Neuron (in vitro differentiated cells): ENCODE measurements around the gene PHF21B.
A peak's percentile ranks its signal among the peaks of the same experiment; 100 is the strongest.
"Not testable (repeated sequence)": the region's sequence is repeated elsewhere in the genome, so short reads cannot be mapped to it uniquely, and the experiment has no call there.

ENCODE experiments used
- H2AFZ ChIP-seq: one replicate; pipeline ENCODE4 v1.6.1; 2013; ENCODE audit warnings: low read depth, mild to moderate bottlenecking, inconsistent platforms, low read length, moderate library complexity
- H3K27me3 ChIP-seq: one replicate; pipeline ENCODE4 v1.6.1; 2013; ENCODE audit warnings: low read length; ENCODE audit not compliant: insufficient read depth
- H3K36me3 ChIP-seq: one replicate; pipeline ENCODE4 v1.6.1; 2013; ENCODE audit warnings: low read length; ENCODE audit not compliant: insufficient read depth
- H3K4me1 ChIP-seq: one replicate; pipeline ENCODE4 v1.6.1; 2013; ENCODE audit warnings: low read length; ENCODE audit not compliant: insufficient read depth
- H3K4me3 ChIP-seq: 2 replicates; pipeline ENCODE4 v1.5.1; 2013; ENCODE audit warnings: mild to moderate bottlenecking, low read length, moderate library complexity
- H3K9me3 ChIP-seq: one replicate; pipeline ENCODE4 v1.6.1; 2013; ENCODE audit warnings: low read length

PHF21B gene

GRCh38 chr22:45009606-45010531 is at the start of gene PHF21B:
Gene PHF21B (minus strand): TSS chr22:45010005. CDS start chr22:45009549, 456 bp downstream.
- Histone ChIP-seq H3K27me3 (no peaks in the 10 kb centered on the region), H3K4me1 (peaks cover 17% of the 10 kb centered on the region), H3K9me3 (no peaks in the 10 kb centered on the region), H3K4me3 (peak within 1 kb of the TSS; percentile 95), H3K36me3 (no peaks in the 10 kb centered on the region), H2AFZ (peak within 1 kb of the TSS; percentile 88)

DNA sequence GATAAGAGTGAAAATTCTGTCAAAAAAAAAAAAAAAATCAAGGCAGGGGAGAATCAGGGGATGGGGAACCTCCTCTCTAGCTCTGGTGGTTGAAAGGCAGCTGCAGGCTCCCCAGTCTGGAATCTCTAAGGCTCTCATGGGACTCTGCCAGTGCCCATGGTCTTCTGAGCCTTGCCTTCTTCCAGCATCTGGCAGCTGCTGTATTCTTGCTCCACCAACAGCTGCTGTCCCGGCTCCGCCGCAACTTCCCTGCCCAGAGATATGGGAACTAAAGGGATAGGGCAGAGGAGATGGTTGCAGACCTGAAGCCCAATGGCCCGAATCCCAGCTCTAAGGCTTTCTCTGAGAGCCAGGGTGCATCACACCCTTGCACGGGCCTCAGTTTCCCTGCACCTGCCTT is 49.5 kb upstream of the PHF21B start:
- peaks cover 5% of the 10 kb centered on the region for H3K27me3 ChIP-seq
- no peaks in the 10 kb centered on the region for H3K9me3 ChIP-seq
- H3K4me1 ChIP-seq, result no peaks in the 10 kb centered on the region
- no peak overlapping the region for H2AFZ ChIP-seq
- no peak overlapping the region for H3K4me3 ChIP-seq
- H3K36me3 ChIP-seq, result no peaks in the 10 kb centered on the region

- Histone ChIP-seq H3K4me1 (no peaks in the 10 kb centered on the region), H2AFZ (no peak overlapping the region), H3K36me3 (no peaks in the 10 kb centered on the region), H3K27me3 (peaks cover 5% of the 10 kb centered on the region), H3K9me3 (no peaks in the 10 kb centered on the region), H3K4me3 (no peak overlapping the region)
Observed at GRCh38 chr22:45058622-45058912, 48.8 kb upstream of the PHF21B start.

DNA sequence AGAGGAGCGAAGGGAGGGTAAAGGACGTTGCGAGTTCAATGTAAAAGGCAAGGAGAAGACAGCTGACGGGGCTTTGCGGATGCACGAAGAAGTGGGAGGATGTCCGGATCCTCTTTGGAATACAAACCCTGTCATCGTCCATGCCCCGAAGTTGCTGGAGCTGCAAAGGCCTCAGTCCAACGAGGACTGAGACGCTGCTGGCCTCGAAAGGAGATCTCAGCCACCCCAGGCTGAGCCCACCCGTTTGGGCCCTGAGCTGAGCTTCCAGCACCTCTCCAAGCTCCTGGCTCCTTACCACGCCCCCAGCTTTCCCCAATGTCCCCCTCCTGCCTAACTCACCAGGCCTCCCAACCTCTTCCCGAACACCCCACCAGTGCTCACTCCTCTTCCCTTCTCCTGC is 46.1 kb upstream of the PHF21B start:
- no peak overlapping the region for H2AFZ ChIP-seq
- H3K36me3 ChIP-seq, result no peaks in the 10 kb centered on the region
- peaks cover 6% of the 10 kb centered on the region for H3K27me3 ChIP-seq
- H3K4me3 ChIP-seq, result no peak overlapping the region
- H3K4me1 ChIP-seq, result no peaks in the 10 kb centered on the region
- no peaks in the 10 kb centered on the region for H3K9me3 ChIP-seq

- H3K9me3 ChIP-seq, result no peaks in the 10 kb centered on the region
- H3K36me3 ChIP-seq, result no peaks in the 10 kb centered on the region
- H3K4me1 ChIP-seq, result no peaks in the 10 kb centered on the region
- H3K27me3 ChIP-seq, result peaks cover 22% of the 10 kb centered on the region
- H3K4me3 ChIP-seq, result no peak overlapping the region
- no peak overlapping the region for H2AFZ ChIP-seq
Observed at GRCh38 chr22:45053571-45053970, 43.8 kb upstream of the PHF21B start.

- H3K9me3 ChIP-seq, result no peaks in the 10 kb centered on the region
- no peaks in the 10 kb centered on the region for H3K4me1 ChIP-seq
- no peak overlapping the region for H3K4me3 ChIP-seq
- no peak overlapping the region for H2AFZ ChIP-seq
- H3K27me3 ChIP-seq, result peaks cover 22% of the 10 kb centered on the region
- H3K36me3 ChIP-seq, result no peaks in the 10 kb centered on the region
Observed at GRCh38 chr22:45053094-45053493, 43.3 kb upstream of the PHF21B start.

- H3K4me3 ChIP-seq, H3K4me1 ChIP-seq, H3K36me3 ChIP-seq, H2AFZ ChIP-seq, H3K9me3 ChIP-seq: not testable (repeated sequence)
- peaks cover 21% of the 10 kb centered on the region for H3K27me3 ChIP-seq
Observed at GRCh38 chr22:45052665-45053064, 42.9 kb upstream of the PHF21B start.

- no peaks in the 10 kb centered on the region for H3K36me3 ChIP-seq
- no peak overlapping the region for H3K4me3 ChIP-seq
- H2AFZ ChIP-seq, result no peak overlapping the region
- no peaks in the 10 kb centered on the region for H3K9me3 ChIP-seq
- H3K27me3 ChIP-seq, result peaks cover 21% of the 10 kb centered on the region
- H3K4me1 ChIP-seq, result no peaks in the 10 kb centered on the region
Observed at GRCh38 chr22:45051946-45052345, 42.1 kb upstream of the PHF21B start.

- Histone ChIP-seq H3K36me3 (no peaks in the 10 kb centered on the region), H3K27me3 (peaks cover 21% of the 10 kb centered on the region), H2AFZ (no peak overlapping the region), H3K4me3 (no peak overlapping the region), H3K4me1 (no peaks in the 10 kb centered on the region), H3K9me3 (no peaks in the 10 kb centered on the region)
Observed at GRCh38 chr22:45051419-45051818, 41.6 kb upstream of the PHF21B start.

- no peak overlapping the region for H3K4me3 ChIP-seq
- H3K27me3 ChIP-seq, result peaks cover 24% of the 10 kb centered on the region
- H3K4me1 ChIP-seq, result no peaks in the 10 kb centered on the region
- no peaks in the 10 kb centered on the region for H3K36me3 ChIP-seq
- no peak overlapping the region for H2AFZ ChIP-seq
- H3K9me3 ChIP-seq, result no peaks in the 10 kb centered on the region
Observed at GRCh38 chr22:45047260-45047659, 37.5 kb upstream of the PHF21B start.

DNA sequence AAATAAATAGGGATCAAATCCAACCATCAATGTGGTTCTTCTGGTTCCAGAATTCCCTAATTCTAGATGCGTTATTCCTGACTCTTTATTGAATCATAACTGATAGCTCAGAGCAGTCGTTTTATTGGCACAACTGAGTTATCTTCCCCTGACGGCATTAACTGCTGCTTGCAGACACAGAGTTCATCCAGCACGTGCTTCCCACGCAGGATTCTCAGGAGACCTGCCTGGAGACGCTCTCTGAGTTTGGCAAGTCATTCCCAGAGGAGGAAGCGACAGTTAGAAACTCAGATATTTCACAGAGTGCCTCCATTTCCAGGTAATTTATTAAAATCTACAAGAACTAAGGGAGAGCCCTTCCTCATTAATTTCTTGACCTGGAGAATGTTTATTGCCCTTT is 35.4 kb upstream of the PHF21B start:
- no peaks in the 10 kb centered on the region for H3K4me1 ChIP-seq
- no peaks in the 10 kb centered on the region for H3K9me3 ChIP-seq
- H3K4me3 ChIP-seq, result no peak overlapping the region
- no peaks in the 10 kb centered on the region for H3K36me3 ChIP-seq
- no peak overlapping the region for H2AFZ ChIP-seq
- H3K27me3 ChIP-seq, result peaks cover 15% of the 10 kb centered on the region

- Histone ChIP-seq H3K36me3 (no peaks in the 10 kb centered on the region), H3K9me3 (no peaks in the 10 kb centered on the region), H3K4me1 (no peaks in the 10 kb centered on the region), H3K27me3 (peaks cover 3% of the 10 kb centered on the region), H3K4me3 (no peak overlapping the region), H2AFZ (no peak overlapping the region)
Observed at GRCh38 chr22:45042263-45042662, 32.5 kb upstream of the PHF21B start.

- Histone ChIP-seq H3K36me3 (no peaks in the 10 kb centered on the region), H3K4me3 (no peak overlapping the region), H3K9me3 (no peaks in the 10 kb centered on the region), H3K4me1 (no peaks in the 10 kb centered on the region), H3K27me3 (peaks cover 3% of the 10 kb centered on the region), H2AFZ (no peak overlapping the region)
Observed at GRCh38 chr22:45039133-45039532, 29.3 kb upstream of the PHF21B start.

- H2AFZ ChIP-seq, result no peak overlapping the region
- H3K9me3 ChIP-seq, result no peaks in the 10 kb centered on the region
- no peaks in the 10 kb centered on the region for H3K36me3 ChIP-seq
- no peak overlapping the region for H3K4me3 ChIP-seq
- H3K4me1 ChIP-seq, result no peaks in the 10 kb centered on the region
- no peaks in the 10 kb centered on the region for H3K27me3 ChIP-seq
Observed at GRCh38 chr22:45036154-45036553, 26.3 kb upstream of the PHF21B start.
